Rectal smooth muscle tissue (tissue), 1 donor: ENCODE data around the gene NR3C1.

Source experiments
- H3K27ac ChIP-seq: one replicate; pipeline ENCODE4 v1.7.0; 2013; ENCODE audit warnings: low read depth, low read length, inconsistent platforms
- H3K27me3 ChIP-seq: one replicate; pipeline ENCODE4 v1.7.0; 2013; ENCODE audit warnings: low read length; ENCODE audit not compliant: control insufficient read depth, insufficient read depth
- H3K36me3 ChIP-seq: one replicate; pipeline ENCODE4 v1.7.0; 2013; ENCODE audit warnings: low read length; ENCODE audit not compliant: control insufficient read depth, insufficient read depth
- H3K4me1 ChIP-seq: one replicate; pipeline ENCODE4 v1.7.0; 2013; ENCODE audit warnings: low read length; ENCODE audit not compliant: control insufficient read depth, insufficient read depth
- H3K4me3 ChIP-seq: one replicate; pipeline ENCODE4 v1.7.0; 2013; ENCODE audit warnings: low read length
- H3K9ac ChIP-seq: one replicate; pipeline ENCODE4 v1.7.0; 2013; ENCODE audit warnings: low read length

Gene NR3C1

GRCh38 chr5:143403593-143404415, at the start of gene NR3C1:
Gene NR3C1, minus strand, starts transcription at chr5:143403686. Its CDS starts 2,847 bp downstream, at chr5:143400839.
- H3K27me3 ChIP-seq, result no peaks in the 10 kb centered on the region
- H3K4me1 ChIP-seq, result peaks cover 15% of the 10 kb centered on the region
- peak within 1 kb of the TSS; percentile 78 for H3K9ac ChIP-seq
- peak within 1 kb of the TSS; percentile 97 for H3K27ac ChIP-seq
- H3K36me3 ChIP-seq, result peaks cover 4% of the 10 kb centered on the region
- H3K4me3 ChIP-seq, result peak within 1 kb of the TSS; percentile 90

DNA sequence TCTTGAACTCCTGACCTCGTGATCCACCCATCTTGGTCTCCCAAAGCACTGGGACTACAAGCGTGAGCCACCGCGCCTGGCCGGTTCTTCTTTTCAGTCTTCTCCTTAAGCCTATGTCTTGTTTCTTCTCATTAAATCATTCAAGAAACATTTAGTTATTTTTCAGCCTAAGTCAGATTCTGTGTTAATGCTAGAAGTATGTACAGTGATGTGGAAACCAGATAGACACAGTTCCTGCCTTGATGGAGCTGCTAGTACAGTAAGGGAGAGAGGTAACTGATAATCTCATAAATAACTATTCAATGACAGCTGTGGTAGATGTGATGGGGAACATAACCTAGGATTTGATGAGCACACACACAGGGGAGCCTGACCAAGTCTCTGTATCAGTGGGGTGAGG, 46.3 kb upstream of the NR3C1 start:
- no peak overlapping the region for H3K4me3 ChIP-seq
- H3K9ac ChIP-seq, result no peak overlapping the region
- H3K27me3 ChIP-seq, result no peaks in the 10 kb centered on the region
- no peaks in the 10 kb centered on the region for H3K4me1 ChIP-seq
- H3K36me3 ChIP-seq, result no peaks in the 10 kb centered on the region
- no peak overlapping the region for H3K27ac ChIP-seq

DNA sequence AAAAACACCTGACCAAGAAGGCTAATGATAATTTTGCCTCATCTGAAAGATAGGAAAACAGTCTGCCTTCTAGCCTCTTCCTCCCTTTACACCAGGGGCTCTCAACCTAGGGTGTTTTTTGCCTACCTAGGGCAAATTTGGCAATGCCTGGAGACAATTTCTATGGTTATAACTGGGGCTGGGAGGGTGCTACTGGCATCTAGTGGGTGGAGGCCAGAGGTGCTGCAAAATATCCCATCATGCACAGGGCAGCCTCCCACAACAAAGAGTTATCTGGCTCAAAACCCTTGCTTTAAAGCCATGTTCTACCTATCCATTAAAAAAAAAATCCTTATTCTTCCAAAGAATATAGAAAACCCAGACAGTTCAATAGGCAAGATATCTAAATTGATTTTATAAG, 45.0 kb upstream of the NR3C1 start:
- H3K36me3 ChIP-seq, result no peaks in the 10 kb centered on the region

DNA sequence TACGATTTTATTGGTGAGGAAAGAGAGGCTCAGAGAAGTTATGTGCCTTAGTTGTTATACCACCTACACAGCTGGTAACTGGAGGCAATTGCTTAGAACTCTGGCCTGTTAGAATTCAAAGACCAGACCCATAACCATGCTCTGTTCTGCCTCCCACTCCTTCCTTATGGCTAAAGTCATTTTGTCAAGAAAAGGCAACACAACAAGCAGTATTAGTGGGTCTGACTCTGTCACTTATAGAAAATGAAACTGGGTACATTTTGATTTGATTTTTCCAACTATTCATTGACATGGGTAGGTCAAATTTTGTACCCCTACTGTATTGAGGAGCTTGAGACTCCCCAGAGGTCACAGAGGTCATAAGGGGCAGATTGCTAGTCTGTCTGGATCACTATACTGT, 44.5 kb upstream of the NR3C1 start:
- Histone ChIP-seq H3K4me1 (no peaks in the 10 kb centered on the region), H3K4me3 (no peak overlapping the region), H3K27ac (no peak overlapping the region), H3K27me3 (no peaks in the 10 kb centered on the region), H3K9ac (no peak overlapping the region), H3K36me3 (no peaks in the 10 kb centered on the region)

More for the DNA sequence above, 45.0 kb upstream of the NR3C1 start:
- H3K4me3 ChIP-seq, result no peak overlapping the region
- no peaks in the 10 kb centered on the region for H3K27me3 ChIP-seq
- H3K4me1 ChIP-seq, result no peaks in the 10 kb centered on the region
- no peak overlapping the region for H3K9ac ChIP-seq
- no peak overlapping the region for H3K27ac ChIP-seq

GRCh38 chr5:143446535-143447226, 43.2 kb upstream of the NR3C1 start:
- Histone ChIP-seq H3K4me3 (no peak overlapping the region), H3K36me3 (no peaks in the 10 kb centered on the region), H3K4me1 (no peaks in the 10 kb centered on the region), H3K27ac (no peak overlapping the region), H3K27me3 (no peaks in the 10 kb centered on the region), H3K9ac (no peak overlapping the region)

DNA sequence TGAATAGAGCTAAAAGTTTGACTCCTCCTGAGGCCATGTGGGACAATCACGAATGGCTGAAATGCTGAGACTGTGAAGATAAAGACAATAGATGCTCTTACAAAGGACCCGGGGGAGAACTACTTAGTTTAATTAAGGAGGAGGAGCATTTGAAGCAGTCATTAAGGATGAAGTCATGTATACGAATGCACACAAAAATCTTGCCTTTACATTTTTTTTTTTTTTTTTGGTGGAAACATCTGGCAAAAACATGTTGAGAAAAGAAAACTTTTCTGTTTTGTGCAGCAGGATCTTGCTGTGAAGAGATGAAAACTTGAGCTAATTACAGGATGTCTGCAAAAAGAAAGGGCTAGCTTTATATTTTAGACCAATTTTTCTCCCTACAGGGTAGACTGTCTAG, 42.3 kb upstream of the NR3C1 start:
- Histone ChIP-seq H3K27me3 (no peaks in the 10 kb centered on the region), H3K9ac (no peak overlapping the region), H3K4me1 (no peaks in the 10 kb centered on the region), H3K27ac (no peak overlapping the region), H3K36me3 (no peaks in the 10 kb centered on the region), H3K4me3 (no peak overlapping the region)

GRCh38 chr5:143443330-143443729, 39.8 kb upstream of the NR3C1 start:
- Histone ChIP-seq H3K4me1 (no peaks in the 10 kb centered on the region), H3K4me3 (no peak overlapping the region), H3K9ac (no peak overlapping the region)

GRCh38 chr5:143442385-143442784, 38.9 kb upstream of the NR3C1 start:
- Histone ChIP-seq H3K4me3 (no peak overlapping the region), H3K9ac (no peak overlapping the region), H3K4me1 (no peaks in the 10 kb centered on the region), H3K27ac (no peak overlapping the region), H3K27me3 (no peaks in the 10 kb centered on the region), H3K36me3 (no peaks in the 10 kb centered on the region)

More at GRCh38 chr5:143443330-143443729, 39.8 kb upstream of the NR3C1 start:
- no peaks in the 10 kb centered on the region for H3K36me3 ChIP-seq
- no peak overlapping the region for H3K27ac ChIP-seq
- H3K27me3 ChIP-seq, result no peaks in the 10 kb centered on the region

DNA sequence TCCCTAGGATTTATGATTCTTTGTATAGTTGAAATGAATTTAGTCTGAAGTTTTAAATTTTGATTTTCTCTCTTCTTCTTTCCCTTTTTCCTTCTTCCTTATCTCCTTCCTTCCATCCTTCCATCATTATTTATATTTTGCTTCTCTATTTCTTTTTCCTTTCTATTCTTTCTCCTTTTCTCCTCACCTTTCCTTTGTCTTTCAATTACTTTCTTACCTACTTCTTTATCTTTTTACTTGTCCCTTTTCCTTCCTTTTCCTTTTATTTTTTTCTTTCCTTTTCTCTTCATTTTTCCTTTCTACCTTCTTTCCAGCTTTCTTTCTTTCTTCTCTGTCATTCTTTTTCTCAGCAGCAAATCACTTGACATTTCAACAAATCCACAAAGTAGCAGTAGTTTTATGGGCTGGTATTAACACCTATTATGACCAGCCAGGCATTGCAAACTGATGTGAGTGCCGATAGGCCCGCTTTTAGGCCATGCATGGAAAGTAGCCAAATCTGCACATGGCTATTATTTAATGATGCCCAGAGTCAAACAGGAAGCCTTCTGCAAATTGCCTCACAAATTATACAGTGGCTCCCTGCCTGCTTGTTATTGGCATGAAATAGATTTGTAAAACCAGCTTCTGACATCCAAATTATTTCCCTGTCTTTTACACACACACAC, 37.1 kb upstream of the NR3C1 start:
- H3K9ac ChIP-seq, result no peak overlapping the region
- no peaks in the 10 kb centered on the region for H3K27me3 ChIP-seq
- H3K4me3 ChIP-seq, result no peak overlapping the region
- H3K36me3 ChIP-seq, result no peaks in the 10 kb centered on the region
- H3K4me1 ChIP-seq, result no peaks in the 10 kb centered on the region
- no peak overlapping the region for H3K27ac ChIP-seq

DNA sequence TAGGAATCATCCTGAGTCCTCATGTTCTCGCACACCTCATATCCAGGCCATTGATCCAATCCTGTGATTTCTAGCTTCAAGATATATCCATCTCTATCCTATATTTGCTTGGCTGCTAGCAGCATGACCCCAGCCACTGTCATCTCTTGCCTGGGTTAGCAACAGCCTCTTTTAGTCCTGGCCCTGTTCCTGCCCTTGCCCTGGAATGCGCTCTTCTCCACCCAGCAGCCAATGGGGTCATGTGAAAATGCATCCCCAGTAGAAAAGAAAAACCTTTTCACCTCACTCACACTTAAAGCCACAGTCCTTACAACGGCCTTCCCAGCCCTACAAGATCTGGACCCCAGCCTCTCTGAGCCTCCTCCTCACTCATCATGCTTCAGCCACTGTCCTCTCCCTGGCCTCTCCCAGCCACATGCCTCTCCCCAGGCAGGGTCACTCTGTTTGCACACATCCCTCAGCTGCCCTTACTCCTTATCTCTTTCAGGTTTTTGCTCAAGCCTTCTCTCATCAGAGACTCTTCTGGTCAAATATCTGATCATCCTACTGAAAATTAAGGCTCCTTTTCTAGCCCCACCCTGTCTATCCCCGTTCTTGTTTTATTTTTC, 34.3 kb upstream of the NR3C1 start:
- Histone ChIP-seq H3K9ac (no peak overlapping the region), H3K36me3 (no peaks in the 10 kb centered on the region), H3K27me3 (no peaks in the 10 kb centered on the region), H3K4me1 (no peaks in the 10 kb centered on the region), H3K4me3 (no peak overlapping the region), H3K27ac (no peak overlapping the region)

GRCh38 chr5:143436871-143437270, 33.4 kb upstream of the NR3C1 start:
- peaks cover 2% of the 10 kb centered on the region for H3K4me1 ChIP-seq
- no peak overlapping the region for H3K27ac ChIP-seq
- no peak overlapping the region for H3K9ac ChIP-seq

DNA sequence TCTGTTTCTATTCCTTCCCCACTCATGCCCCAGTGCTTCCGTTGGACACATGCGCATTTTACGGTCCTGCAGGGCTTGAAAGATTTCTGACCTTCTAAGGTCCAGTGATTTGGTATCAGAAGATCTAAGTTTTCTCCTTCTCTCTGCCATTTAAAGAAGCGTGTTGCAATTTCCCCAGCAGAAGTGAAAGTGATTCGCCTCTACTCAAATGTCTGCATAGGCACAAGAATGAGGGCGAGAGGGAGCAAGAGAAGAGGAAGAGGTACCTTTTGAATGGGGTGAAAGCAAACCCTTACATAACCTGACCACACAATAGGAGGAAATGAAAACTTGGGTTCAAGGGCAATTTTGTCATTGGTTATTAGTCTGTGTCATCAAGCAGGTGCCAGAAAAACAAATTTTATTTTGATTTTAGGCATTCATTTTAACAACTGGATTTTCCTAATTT, 31.7 kb upstream of the NR3C1 start:
- Histone ChIP-seq H3K36me3 (no peaks in the 10 kb centered on the region), H3K4me1 (peaks cover 2% of the 10 kb centered on the region), H3K27ac (no peak overlapping the region), H3K4me3 (peak overlapping the region; percentile 42), H3K27me3 (no peaks in the 10 kb centered on the region), H3K9ac (no peak overlapping the region)

More at GRCh38 chr5:143436871-143437270, 33.4 kb upstream of the NR3C1 start:
- H3K36me3 ChIP-seq, result no peaks in the 10 kb centered on the region
- no peak overlapping the region for H3K4me3 ChIP-seq
- H3K27me3 ChIP-seq, result no peaks in the 10 kb centered on the region
